Measurements from ENCODE around the gene MTA3.

The MTA3 gene

DNA sequence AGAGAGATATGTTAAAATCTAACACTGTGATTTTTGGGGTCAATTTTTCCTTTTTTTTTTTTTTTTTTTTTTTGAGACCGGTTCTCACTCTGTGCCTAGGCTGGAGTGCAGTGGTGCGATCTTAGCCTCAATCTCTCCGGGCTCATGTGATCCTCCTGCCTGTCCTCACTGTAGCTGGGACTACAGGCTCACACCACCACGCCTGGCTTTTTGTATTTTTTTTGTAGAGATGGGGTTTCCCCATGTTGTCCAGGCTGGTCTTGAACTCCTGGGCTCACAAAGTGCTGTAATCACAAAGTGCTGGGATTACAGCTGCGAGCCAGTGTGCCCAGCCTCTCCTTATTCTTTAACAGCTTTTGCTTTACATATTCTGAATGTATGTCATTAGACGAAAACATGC lies 226.8 kb downstream of the MTA3 start:
- DNase-seq (ENCODE audit: low spot score): no peak
- in situ Hi-C loops (cut with MboI; ENCODE audit: low sequenced_read_pairs, unreplicated experiment): no loop called here
- TF ChIP-seq, protein P1, sequence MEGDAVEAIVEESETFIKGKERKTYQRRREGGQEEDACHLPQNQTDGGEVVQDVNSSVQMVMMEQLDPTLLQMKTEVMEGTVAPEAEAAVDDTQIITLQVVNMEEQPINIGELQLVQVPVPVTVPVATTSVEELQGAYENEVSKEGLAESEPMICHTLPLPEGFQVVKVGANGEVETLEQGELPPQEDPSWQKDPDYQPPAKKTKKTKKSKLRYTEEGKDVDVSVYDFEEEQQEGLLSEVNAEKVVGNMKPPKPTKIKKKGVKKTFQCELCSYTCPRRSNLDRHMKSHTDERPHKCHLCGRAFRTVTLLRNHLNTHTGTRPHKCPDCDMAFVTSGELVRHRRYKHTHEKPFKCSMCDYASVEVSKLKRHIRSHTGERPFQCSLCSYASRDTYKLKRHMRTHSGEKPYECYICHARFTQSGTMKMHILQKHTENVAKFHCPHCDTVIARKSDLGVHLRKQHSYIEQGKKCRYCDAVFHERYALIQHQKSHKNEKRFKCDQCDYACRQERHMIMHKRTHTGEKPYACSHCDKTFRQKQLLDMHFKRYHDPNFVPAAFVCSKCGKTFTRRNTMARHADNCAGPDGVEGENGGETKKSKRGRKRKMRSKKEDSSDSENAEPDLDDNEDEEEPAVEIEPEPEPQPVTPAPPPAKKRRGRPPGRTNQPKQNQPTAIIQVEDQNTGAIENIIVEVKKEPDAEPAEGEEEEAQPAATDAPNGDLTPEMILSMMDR (IDR thresholded peaks at IDR 0.05; ENCODE audit: borderline replicate concordance, control extremely low read depth, extremely low read depth, insufficient read depth, missing control alignments): no peak

DNA sequence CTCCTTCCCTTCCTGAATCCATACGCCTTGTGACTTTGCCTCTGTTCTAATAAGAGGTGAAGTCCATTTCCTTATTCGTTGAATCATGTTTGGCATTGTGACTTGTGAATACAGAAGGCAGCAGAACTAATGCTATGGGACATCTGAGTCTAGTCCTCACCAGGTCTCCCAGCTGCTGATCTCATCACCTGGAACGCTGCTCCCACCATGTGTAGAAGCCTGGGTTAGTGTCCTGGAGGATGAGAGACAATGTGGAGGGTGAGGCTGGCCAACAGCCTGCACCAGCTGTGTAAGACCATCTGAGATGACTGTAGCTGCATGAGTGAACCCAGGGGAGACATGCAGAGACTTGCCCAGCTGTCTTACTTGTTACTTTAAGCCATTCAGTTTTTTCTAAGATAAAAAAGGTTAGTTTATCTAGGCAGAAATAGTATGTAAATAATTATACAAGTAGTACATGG lies 227.4 kb downstream of the MTA3 start:
- in situ Hi-C loops (cut with MboI; ENCODE audit: low sequenced_read_pairs, unreplicated experiment): no loop called here
- DNase-seq (ENCODE audit: low spot score): no peak
- TF ChIP-seq, protein P1 (IDR thresholded peaks at IDR 0.05; ENCODE audit: borderline replicate concordance, control extremely low read depth, extremely low read depth, insufficient read depth, missing control alignments): no peak

DNA sequence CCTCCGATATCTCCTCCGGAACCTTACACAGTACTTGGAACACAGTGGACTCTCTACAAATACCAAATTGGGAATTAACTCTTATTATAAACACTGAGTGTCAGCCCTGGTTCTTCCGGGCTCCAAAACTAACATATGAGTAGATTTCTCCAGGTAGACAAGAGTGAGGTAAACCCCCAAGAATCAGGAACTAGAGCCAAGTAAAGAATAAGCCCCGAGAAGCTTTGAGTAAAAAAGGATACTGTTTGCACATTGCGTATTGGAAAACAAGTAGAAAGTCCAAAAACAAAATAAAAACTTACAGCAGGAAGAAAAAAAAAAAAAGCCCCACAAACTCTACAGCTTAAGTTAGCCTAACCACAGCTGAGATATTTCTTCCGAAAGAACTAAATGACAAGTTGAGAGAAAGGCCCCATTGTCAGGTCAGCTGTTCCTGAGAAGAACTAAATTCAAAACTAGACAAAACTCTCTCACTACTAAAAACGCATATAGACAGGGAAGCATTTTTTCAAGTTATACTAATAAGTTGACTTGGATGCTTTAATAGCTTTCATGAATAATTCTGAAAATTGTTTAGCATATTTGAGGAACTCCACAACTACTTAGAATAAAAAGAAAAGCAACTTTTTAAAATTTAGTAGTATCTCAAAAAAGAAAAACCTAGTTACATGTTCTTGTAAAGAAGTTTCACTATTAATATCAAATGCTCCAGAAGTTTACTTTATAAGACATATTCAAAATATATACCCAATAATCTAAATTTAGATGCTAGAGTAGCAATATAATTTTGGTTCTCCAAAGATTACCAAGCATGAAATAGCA lies 228.2 kb downstream of the MTA3 start:
- peak; percentile 65 for DNase-seq (ENCODE audit: low spot score)
- in situ Hi-C loops (cut with MboI; ENCODE audit: low sequenced_read_pairs, unreplicated experiment): no loop called here
- TF ChIP-seq, protein P1 (IDR thresholded peaks at IDR 0.05; ENCODE audit: borderline replicate concordance, control extremely low read depth, extremely low read depth, insufficient read depth, missing control alignments): no peak

DNA sequence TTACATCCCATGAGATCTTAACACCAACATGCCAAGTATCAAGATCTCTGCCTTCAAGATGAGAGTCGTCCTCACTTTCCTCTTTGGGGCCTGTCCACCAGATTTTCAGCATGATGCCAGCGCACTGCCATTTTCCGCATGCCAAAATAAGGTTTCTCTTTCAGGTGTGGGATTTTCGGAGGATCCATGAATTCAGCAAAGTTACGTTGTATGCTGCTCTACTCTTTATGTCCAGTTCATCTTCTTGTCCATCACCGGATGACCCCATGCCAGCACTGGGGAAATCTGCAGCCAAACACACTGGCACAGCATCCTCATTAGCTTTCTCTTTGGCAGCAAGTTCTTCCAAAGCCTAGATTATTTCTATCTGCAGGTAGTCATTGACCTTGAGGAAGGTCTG lies 228.8 kb downstream of the MTA3 start:
- in situ Hi-C loops (cut with MboI; ENCODE audit: low sequenced_read_pairs, unreplicated experiment): no loop called here
- DNase-seq (ENCODE audit: low spot score): no peak
- TF ChIP-seq, protein P1 (IDR thresholded peaks at IDR 0.05; ENCODE audit: borderline replicate concordance, control extremely low read depth, extremely low read depth, insufficient read depth, missing control alignments): no peak

DNA sequence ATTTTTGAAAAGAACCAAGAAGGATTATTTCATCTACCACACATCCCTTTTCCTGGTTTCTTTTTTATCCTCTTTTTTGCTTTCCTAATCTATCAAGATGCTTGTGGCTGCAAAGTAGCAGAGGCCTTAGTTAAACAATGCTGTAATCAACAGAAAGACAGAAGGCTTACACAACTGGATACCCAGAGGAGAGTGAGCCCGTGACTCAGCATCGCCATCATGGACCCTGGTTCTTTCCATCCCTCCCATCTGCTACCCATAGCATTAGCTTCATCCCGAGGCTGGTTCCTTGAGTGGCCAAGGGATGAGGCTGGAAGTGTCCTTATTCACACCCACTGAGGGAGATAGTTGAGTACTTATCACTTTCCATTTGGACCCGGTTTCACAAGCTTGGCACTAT lies 231.4 kb downstream of the MTA3 start:
- in situ Hi-C loops (cut with MboI; ENCODE audit: low sequenced_read_pairs, unreplicated experiment): no loop called here

DNA sequence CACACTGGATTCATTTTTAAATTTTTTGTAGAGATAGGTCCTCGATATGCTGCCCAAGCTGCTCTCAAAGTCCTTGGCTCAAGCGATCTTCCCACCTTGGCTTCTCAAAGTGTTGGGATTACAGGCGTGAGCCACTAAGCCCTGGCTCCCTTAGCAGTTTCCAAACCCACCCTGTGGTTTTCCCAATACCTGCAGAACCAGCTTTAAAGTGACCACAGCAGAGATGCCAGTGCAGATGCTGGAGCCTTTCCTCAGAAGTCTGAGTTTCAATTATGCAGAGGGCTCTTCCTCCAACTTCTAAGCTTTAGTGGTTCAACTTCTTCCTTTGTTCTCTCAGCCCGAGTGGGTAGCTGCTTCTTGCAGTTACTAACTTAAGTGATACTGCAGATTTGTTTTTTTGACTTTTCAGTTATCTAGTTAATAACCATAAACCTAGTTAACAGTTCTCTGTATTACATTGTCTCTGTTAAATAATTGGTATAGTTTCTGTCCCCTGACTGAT lies 232.1 kb downstream of the MTA3 start:
- in situ Hi-C loops (cut with MboI; ENCODE audit: low sequenced_read_pairs, unreplicated experiment): no loop called here
- DNase-seq (ENCODE audit: low spot score): no peak
- TF ChIP-seq, protein P1 (IDR thresholded peaks at IDR 0.05; ENCODE audit: borderline replicate concordance, control extremely low read depth, extremely low read depth, insufficient read depth, missing control alignments): no peak

More for the DNA sequence above, 231.4 kb downstream of the MTA3 start:
- no peak for DNase-seq (ENCODE audit: low spot score)
- TF ChIP-seq, protein P1 (IDR thresholded peaks at IDR 0.05; ENCODE audit: borderline replicate concordance, control extremely low read depth, extremely low read depth, insufficient read depth, missing control alignments): no peak

All from GM13976 (cell line).